ENCODE results near the gene CDC42EP3. TPM values are rescaled to one million over a fixed set of nuclear protein-coding genes. Genes with fewer than 3 reads are reported as not detected.
A peak's percentile ranks its signal among the peaks of the same experiment; 100 is the strongest.

Gene CDC42EP3
- total and polyA plus RNA-seq, 2 experiments from 2014 or later = 31.4 TPM

DNA sequence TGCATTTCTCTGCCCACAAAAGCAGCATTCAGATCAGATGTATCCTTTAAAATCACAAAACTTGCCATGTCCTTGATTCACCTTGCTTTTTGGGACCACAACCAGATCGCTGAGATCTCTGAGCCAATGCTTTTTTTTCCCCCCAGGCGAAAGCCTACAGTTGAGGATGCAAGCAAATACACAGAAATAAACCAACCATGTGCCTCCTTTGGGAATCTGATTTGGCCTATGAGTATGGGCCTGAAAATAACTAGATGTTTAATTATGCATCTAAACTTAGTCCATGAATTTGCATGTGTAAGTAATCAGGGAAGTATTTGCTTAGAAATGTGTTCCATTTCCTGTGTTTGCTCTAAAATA, 49.7 kb upstream of the CDC42EP3 start (continued):
- TF ChIP-seq, protein P1, sequence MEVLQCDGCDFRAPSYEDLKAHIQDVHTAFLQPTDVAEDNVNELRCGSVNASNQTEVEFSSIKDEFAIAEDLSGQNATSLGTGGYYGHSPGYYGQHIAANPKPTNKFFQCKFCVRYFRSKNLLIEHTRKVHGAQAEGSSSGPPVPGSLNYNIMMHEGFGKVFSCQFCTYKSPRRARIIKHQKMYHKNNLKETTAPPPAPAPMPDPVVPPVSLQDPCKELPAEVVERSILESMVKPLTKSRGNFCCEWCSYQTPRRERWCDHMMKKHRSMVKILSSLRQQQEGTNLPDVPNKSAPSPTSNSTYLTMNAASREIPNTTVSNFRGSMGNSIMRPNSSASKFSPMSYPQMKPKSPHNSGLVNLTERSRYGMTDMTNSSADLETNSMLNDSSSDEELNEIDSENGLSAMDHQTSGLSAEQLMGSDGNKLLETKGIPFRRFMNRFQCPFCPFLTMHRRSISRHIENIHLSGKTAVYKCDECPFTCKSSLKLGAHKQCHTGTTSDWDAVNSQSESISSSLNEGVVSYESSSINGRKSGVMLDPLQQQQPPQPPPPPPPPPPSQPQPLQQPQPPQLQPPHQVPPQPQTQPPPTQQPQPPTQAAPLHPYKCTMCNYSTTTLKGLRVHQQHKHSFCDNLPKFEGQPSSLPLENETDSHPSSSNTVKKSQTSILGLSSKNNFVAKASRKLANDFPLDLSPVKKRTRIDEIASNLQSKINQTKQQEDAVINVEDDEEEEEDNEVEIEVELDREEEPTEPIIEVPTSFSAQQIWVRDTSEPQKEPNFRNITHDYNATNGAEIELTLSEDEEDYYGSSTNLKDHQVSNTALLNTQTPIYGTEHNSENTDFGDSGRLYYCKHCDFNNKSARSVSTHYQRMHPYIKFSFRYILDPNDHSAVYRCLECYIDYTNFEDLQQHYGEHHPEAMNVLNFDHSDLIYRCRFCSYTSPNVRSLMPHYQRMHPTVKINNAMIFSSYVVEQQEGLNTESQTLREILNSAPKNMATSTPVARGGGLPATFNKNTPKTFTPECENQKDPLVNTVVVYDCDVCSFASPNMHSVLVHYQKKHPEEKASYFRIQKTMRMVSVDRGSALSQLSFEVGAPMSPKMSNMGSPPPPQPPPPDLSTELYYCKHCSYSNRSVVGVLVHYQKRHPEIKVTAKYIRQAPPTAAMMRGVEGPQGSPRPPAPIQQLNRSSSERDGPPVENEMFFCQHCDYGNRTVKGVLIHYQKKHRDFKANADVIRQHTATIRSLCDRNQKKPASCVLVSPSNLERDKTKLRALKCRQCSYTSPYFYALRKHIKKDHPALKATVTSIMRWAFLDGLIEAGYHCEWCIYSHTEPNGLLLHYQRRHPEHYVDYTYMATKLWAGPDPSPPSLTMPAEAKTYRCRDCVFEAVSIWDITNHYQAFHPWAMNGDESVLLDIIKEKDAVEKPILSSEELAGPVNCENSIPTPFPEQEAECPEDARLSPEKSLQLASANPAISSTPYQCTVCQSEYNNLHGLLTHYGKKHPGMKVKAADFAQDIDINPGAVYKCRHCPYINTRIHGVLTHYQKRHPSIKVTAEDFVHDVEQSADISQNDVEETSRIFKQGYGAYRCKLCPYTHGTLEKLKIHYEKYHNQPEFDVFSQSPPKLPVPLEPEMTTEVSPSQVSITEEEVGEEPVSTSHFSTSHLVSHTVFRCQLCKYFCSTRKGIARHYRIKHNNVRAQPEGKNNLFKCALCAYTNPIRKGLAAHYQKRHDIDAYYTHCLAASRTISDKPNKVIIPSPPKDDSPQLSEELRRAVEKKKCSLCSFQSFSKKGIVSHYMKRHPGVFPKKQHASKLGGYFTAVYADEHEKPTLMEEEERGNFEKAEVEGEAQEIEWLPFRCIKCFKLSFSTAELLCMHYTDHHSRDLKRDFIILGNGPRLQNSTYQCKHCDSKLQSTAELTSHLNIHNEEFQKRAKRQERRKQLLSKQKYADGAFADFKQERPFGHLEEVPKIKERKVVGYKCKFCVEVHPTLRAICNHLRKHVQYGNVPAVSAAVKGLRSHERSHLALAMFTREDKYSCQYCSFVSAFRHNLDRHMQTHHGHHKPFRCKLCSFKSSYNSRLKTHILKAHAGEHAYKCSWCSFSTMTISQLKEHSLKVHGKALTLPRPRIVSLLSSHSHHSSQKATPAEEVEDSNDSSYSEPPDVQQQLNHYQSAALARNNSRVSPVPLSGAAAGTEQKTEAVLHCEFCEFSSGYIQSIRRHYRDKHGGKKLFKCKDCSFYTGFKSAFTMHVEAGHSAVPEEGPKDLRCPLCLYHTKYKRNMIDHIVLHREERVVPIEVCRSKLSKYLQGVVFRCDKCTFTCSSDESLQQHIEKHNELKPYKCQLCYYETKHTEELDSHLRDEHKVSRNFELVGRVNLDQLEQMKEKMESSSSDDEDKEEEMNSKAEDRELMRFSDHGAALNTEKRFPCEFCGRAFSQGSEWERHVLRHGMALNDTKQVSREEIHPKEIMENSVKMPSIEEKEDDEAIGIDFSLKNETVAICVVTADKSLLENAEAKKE (CRISPR knock-in tag; IDR thresholded peaks at IDR 0.05) = no peak
- TF ChIP-seq, protein P2, sequence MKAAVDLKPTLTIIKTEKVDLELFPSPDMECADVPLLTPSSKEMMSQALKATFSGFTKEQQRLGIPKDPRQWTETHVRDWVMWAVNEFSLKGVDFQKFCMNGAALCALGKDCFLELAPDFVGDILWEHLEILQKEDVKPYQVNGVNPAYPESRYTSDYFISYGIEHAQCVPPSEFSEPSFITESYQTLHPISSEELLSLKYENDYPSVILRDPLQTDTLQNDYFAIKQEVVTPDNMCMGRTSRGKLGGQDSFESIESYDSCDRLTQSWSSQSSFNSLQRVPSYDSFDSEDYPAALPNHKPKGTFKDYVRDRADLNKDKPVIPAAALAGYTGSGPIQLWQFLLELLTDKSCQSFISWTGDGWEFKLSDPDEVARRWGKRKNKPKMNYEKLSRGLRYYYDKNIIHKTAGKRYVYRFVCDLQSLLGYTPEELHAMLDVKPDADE (IDR thresholded peaks at IDR 0.05) = no peak
- TF ChIP-seq EZH2 (IDR thresholded peaks at IDR 0.05; ENCODE audit: low read depth, unreplicated experiment) = no peak

DNA sequence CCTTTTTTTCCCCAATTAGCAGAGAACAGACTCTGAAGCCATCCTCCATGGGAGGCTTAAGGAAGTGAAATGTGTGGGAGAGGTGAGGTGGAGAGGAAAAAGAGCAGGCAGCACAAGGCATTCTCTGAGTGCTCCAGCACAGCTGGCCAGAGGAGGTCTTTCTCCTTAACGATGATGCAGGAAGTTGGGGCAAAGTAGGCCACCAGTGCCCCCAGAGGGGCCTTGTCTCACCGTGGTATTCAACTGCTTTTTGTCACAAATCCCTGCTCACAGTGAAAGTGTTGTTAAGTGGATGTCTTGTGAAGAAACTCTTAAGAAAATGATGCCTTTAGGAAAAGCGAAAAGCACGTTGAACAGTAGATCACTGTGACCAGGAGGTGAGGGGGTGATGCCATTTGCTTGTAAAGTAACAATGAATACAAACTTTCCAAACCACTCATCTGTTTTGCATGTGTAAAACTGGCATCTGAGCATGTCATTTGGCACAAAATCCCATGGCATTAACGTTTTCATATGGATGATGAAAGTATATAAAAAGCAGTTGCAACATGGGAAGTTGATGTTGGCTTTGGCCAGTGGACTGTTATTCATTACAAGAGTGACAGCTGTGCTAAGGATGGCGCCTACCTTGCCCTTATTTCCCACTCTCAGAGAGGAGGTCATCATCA, 49.2 kb upstream of the CDC42EP3 start:
- Histone ChIP-seq H3K79me2 (replicated peaks; ENCODE audit: insufficient read depth) (no peaks in the 10 kb centered on the region), H3K27ac (ENCODE audit: low read depth) (no peak overlapping the region), H3F3A (replicated peaks; ENCODE audit: low read depth) (no peaks in the 10 kb centered on the region), H3K9me2 (ENCODE audit: insufficient read depth) (no peaks in the 10 kb centered on the region; the same call in none of the 2 replicates), H2AFZ (peak overlapping the region; percentile 59; the same call in 1 of the 2 replicates), H3K4me3 (no peak overlapping the region), H3K4me2 (no peak overlapping the region), H3K36me3 (ENCODE audit: insufficient read depth) (no peaks in the 10 kb centered on the region; the same call in 1 of the 2 replicates), H3K27me3 (ENCODE audit: insufficient read depth) (no peaks in the 10 kb centered on the region), H3K4me1 (ENCODE audit: insufficient read depth) (no peaks in the 10 kb centered on the region), H4K20me1 (replicated peaks; ENCODE audit: insufficient read depth) (no peaks in the 10 kb centered on the region)
- H3K4me3 Mint-ChIP-seq = no peak overlapping the region
- H3K27me3 Mint-ChIP-seq (ENCODE audit: insufficient read depth, low read depth, poor library complexity) = peaks cover 3% of the 10 kb centered on the region
- DNase-seq (ENCODE audit: low spot score) = no peak
- H3K36me3 Mint-ChIP-seq (ENCODE audit: low read depth) = peaks cover 11% of the 10 kb centered on the region
- H3K27ac Mint-ChIP-seq = no peak overlapping the region
- ATAC-seq = no peak
- H3K9me3 Mint-ChIP-seq = peaks cover 38% of the 10 kb centered on the region
- no peaks in the 10 kb centered on the region for H3K4me1 Mint-ChIP-seq
- no peak for TF ChIP-seq EZH2 (IDR thresholded peaks at IDR 0.05; ENCODE audit: low read depth, unreplicated experiment)
- TF ChIP-seq JUNB (IDR thresholded peaks at IDR 0.05; ENCODE audit: unreplicated experiment) = no peak
- TF ChIP-seq, protein P3, sequence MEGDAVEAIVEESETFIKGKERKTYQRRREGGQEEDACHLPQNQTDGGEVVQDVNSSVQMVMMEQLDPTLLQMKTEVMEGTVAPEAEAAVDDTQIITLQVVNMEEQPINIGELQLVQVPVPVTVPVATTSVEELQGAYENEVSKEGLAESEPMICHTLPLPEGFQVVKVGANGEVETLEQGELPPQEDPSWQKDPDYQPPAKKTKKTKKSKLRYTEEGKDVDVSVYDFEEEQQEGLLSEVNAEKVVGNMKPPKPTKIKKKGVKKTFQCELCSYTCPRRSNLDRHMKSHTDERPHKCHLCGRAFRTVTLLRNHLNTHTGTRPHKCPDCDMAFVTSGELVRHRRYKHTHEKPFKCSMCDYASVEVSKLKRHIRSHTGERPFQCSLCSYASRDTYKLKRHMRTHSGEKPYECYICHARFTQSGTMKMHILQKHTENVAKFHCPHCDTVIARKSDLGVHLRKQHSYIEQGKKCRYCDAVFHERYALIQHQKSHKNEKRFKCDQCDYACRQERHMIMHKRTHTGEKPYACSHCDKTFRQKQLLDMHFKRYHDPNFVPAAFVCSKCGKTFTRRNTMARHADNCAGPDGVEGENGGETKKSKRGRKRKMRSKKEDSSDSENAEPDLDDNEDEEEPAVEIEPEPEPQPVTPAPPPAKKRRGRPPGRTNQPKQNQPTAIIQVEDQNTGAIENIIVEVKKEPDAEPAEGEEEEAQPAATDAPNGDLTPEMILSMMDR (conservative IDR thresholded peaks at IDR 0.05; ENCODE audit: low read depth in 2 of 2) = no peak
- no peak for TF ChIP-seq CREB1 (CRISPR knock-in tag; IDR thresholded peaks at IDR 0.05; ENCODE audit: low read depth)
